ENCODE results near the gene UBTD2.

Gene UBTD2

DNA sequence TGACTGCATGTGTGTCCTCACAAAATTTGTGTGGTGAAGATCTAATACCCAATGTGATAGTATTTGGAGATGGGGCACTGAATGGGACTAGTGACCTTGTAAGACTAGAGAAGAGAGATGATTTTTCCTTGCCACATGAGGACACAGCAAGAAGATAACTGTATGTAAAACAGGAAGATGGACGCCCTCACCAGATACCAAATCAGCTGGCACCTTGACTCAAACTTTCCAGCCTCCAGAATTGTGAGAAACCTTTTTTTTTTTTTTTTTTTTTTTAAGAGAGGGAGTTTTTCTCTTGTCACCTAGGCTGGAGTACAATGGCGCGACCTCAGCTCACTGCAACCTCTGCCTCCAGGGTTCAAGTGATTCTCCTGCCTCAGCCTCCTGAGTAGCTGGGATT, 40.3 kb downstream of the UBTD2 start:
- 0 out of 2 replicates have a peak, but pooled peaks cover under 1% of the 10 kb centered on the region for H3K4me1 ChIP-seq (ENCODE audit: control insufficient read depth, insufficient read depth, low read length)
- H3K4me3 ChIP-seq (ENCODE audit: low read depth, low read length) = no peak overlapping the region
- H3K36me3 ChIP-seq (ENCODE audit: control insufficient read depth in 2 of 2, insufficient read depth in 1 of 2, low read length in 2 of 2) = no peaks in the 10 kb centered on the region; a peak in 1 of 3 replicates
- H3K9me3 ChIP-seq (ENCODE audit: control insufficient read depth, insufficient read depth, low read depth, low read length) = no peaks in the 10 kb centered on the region
- TF ChIP-seq KLF1 (tag by site-specific recombination; IDR thresholded peaks at IDR 0.05) (no peak), ZNF37A (tag by site-specific recombination; IDR thresholded peaks at IDR 0.05) (no peak), ZNF623 (tag by site-specific recombination; IDR thresholded peaks at IDR 0.05) (no peak), ZNF76 (tag by site-specific recombination; IDR thresholded peaks at IDR 0.05; ENCODE audit: borderline replicate concordance, low read depth) (no peak), WT1 (tag by site-specific recombination; IDR thresholded peaks at IDR 0.05) (no peak), ZNF610 (tag by site-specific recombination; IDR thresholded peaks at IDR 0.05; ENCODE audit: borderline replicate concordance) (no peak), ZSCAN16 (tag by site-specific recombination; IDR thresholded peaks at IDR 0.05) (no peak), IKZF3 (tag by site-specific recombination; IDR thresholded peaks at IDR 0.05) (no peak), HOXA7 (CRISPR knock-in tag; IDR thresholded peaks at IDR 0.05; ENCODE audit: borderline replicate concordance) (no peak)
- H3K27ac ChIP-seq (ENCODE audit: extremely low read depth, low read depth, low read length) = no peak overlapping the region
- POLR2A ChIA-PET = no interaction called here
- CTCF ChIA-PET = interaction anchor here (1.0 kb wide), 1 partner anchor 54 kb away, joined by 5 read pairs; no protein-coding TSS in a partner anchor

DNA sequence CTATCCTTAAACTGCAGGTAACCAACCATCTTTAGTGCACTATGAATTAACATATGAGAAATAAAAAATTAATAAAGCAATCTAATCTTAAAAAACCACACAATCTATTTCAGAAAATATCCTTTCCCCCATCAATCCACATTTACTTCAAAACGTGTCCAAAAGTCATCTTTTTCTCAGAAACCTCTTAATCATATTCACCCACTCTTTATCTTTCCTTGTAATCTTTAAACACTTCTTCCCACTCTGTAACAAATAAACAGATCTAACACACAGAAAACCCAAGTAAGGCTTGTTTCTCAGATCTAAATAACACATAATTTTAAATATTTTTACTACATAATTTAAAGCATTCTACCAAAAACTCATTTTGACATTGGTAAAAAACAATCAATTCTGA, 45.2 kb downstream of the UBTD2 start:
- Histone ChIP-seq H3K9me3 (ENCODE audit: control insufficient read depth, insufficient read depth, low read depth, low read length) (no peaks in the 10 kb centered on the region), H3K27ac (ENCODE audit: extremely low read depth, low read depth, low read length) (no peak overlapping the region), H3K36me3 (ENCODE audit: control insufficient read depth in 2 of 2, insufficient read depth in 1 of 2, low read length in 2 of 2) (peaks cover 5 to 6% of the 10 kb centered on the region in 2 experiments; a peak in 2 of 3 replicates), H3K4me1 (ENCODE audit: control insufficient read depth, insufficient read depth, low read length) (peaks cover 12% of the 10 kb centered on the region), H3K4me3 (ENCODE audit: low read depth, low read length) (no peak overlapping the region)
- TF ChIP-seq ZNF202 (tag by site-specific recombination; IDR thresholded peaks at IDR 0.05; ENCODE audit: borderline replicate concordance) = no peak
- TF ChIP-seq OVOL3 (tag by site-specific recombination; IDR thresholded peaks at IDR 0.05) = no peak
- TF ChIP-seq ZNF354C (tag by site-specific recombination; IDR thresholded peaks at IDR 0.05; ENCODE audit: borderline replicate concordance, low read depth) = no peak
- TF ChIP-seq, protein P1, sequence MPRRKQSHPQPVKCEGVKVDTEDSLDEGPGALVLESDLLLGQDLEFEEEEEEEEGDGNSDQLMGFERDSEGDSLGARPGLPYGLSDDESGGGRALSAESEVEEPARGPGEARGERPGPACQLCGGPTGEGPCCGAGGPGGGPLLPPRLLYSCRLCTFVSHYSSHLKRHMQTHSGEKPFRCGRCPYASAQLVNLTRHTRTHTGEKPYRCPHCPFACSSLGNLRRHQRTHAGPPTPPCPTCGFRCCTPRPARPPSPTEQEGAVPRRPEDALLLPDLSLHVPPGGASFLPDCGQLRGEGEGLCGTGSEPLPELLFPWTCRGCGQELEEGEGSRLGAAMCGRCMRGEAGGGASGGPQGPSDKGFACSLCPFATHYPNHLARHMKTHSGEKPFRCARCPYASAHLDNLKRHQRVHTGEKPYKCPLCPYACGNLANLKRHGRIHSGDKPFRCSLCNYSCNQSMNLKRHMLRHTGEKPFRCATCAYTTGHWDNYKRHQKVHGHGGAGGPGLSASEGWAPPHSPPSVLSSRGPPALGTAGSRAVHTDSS (tag by site-specific recombination; IDR thresholded peaks at IDR 0.05) = no peak
- TF ChIP-seq, protein P2, sequence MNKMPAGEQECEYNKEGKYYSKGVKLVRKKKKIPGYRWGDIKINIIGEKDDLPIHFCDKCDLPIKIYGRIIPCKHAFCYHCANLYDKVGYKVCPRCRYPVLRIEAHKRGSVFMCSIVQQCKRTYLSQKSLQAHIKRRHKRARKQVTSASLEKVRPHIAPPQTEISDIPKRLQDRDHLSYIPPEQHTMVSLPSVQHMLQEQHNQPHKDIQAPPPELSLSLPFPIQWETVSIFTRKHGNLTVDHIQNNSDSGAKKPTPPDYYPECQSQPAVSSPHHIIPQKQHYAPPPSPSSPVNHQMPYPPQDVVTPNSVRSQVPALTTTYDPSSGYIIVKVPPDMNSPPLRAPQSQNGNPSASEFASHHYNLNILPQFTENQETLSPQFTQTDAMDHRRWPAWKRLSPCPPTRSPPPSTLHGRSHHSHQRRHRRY (tag by site-specific recombination; IDR thresholded peaks at IDR 0.05) = no peak
- TF ChIP-seq, protein P3, sequence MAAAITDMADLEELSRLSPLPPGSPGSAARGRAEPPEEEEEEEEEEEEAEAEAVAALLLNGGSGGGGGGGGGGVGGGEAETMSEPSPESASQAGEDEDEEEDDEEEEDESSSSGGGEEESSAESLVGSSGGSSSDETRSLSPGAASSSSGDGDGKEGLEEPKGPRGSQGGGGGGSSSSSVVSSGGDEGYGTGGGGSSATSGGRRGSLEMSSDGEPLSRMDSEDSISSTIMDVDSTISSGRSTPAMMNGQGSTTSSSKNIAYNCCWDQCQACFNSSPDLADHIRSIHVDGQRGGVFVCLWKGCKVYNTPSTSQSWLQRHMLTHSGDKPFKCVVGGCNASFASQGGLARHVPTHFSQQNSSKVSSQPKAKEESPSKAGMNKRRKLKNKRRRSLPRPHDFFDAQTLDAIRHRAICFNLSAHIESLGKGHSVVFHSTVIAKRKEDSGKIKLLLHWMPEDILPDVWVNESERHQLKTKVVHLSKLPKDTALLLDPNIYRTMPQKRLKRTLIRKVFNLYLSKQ (tag by site-specific recombination; IDR thresholded peaks at IDR 0.05; ENCODE audit: borderline replicate concordance) = no peak
- TF ChIP-seq, protein P4, sequence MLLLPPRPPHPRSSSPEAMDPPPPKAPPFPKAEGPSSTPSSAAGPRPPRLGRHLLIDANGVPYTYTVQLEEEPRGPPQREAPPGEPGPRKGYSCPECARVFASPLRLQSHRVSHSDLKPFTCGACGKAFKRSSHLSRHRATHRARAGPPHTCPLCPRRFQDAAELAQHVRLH (tag by site-specific recombination; IDR thresholded peaks at IDR 0.05) = no peak
- no peak for TF ChIP-seq ZNF23 (tag by site-specific recombination; IDR thresholded peaks at IDR 0.05; ENCODE audit: borderline replicate concordance)
- TF ChIP-seq ZNF423 (tag by site-specific recombination; IDR thresholded peaks at IDR 0.05) = no peak
- TF ChIP-seq ZNF214 (tag by site-specific recombination; IDR thresholded peaks at IDR 0.05; ENCODE audit: borderline replicate concordance) = no peak
- ChIA-PET POLR2A (no interaction called here), CTCF (no interaction called here)
